ENCODE data around the gene CLEC20A.

The CLEC20A gene

DNA sequence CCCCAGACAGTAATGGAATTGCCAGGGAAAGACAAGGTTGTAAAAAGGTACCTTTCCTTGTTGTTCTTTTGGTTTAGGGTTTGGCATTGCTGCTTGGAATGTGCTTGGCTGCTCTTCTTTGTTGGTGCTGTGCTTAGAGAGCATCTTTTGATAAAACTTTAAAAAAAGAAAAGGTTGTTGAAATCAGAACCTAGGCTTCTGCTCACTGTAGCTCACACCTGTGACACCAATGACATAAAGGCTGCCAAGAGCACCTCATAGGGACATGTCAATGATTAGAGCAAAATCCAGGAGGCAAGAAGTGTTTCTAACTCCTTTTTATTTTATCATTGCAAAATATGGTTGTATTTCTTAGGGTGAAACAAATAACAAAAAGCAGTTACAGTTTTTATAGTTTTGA, 28.9 kb downstream of the CLEC20A start:
- no peak for DNase-seq

DNA sequence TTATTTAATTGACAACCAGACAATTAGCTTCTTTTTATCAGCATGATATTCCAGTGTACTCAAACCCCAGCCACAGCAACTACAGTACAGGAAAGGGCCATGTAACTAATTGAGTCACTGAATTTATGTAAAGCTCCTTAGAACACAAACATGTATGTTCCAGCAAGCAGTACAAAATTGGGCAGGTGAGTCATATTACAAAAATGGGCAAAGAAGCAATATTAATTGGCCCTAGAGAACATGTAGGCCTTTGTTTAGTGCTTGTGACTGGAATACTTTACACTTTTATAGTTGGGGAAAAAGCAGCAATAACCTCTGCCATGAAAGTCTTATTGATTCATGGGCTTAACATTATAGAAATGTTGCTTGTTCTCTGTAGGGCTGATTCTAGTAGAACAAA, 31.8 kb downstream of the CLEC20A start:
- DNase-seq = peak; percentile 80

DNA sequence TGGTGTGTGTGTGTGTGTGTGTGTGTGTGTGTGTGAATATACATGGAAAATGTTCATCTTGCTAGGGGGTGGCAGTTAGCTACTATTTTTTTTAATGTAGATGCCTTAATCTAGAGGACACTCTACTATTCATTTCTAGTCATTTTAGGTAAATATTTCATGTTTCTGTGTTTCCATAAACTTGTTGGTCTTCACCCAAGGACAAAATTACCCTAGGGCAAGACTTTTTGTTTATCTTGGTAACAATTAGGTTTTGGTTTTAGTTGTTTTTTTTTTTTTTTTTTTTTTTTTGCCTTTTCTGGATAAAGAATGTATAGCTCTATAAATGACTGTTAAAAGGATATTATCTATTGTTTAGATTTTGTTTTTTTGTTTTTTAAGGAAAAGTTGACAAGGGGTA, 32.2 kb downstream of the CLEC20A start:
- DNase-seq = no peak

DNA sequence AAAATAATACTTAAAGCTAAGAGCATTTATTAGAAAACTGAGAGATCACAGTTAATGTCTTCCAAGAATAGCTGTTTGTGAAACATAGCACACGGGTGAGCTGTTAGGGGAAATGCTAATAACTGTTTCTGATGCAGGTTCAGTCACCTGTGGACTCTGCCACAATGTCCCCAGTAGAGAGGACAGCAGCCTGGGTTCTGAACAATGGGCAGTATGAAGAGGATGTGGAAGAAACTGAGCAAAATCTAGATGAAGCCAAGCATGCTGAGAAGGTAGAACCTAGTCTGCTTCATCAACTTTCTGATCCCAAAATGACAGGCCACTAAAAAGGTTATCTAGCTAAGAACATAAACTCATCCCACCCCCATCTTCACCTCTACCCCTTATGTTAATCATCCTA, 32.6 kb downstream of the CLEC20A start:
- no peak for DNase-seq

DNA sequence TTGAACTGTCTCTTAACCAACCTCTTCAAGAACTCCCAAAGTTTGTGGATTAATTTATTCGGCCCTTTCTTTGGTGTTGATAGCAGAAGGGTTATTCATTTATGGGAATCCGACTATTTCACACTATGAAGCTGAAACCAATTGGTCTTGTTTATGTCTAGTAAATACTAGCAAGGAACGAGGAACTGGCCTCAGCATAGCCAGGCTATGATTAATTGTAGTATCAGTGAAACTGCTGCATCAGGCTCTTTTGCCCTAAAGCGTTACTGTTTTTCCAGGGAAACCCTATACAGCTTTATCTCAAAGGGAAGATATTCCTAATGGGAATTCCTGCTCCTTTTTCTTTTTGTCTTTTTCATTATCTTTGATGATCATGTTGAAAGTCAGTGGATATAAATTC, 35.1 kb downstream of the CLEC20A start:
- DNase-seq = no peak

DNA sequence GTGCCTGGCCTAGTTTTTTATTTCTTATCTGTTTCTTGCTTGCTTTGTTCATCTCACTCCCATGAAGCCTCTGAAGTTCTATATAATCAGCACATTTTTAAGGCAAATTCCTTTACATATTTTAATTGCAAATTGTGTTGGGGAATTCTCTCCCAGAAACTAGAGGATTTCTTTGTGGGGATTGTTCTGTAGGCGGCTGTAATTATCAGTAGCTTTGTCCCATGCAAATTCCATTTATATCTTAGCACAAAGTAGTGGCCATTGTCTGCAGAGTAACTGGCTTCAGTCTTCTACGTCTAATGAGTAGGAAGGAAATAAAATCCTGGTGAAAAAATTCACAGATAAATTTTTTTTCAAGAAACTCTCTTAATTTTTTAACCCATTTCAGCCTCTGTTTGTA, 35.7 kb downstream of the CLEC20A start:
- no peak for DNase-seq

DNA sequence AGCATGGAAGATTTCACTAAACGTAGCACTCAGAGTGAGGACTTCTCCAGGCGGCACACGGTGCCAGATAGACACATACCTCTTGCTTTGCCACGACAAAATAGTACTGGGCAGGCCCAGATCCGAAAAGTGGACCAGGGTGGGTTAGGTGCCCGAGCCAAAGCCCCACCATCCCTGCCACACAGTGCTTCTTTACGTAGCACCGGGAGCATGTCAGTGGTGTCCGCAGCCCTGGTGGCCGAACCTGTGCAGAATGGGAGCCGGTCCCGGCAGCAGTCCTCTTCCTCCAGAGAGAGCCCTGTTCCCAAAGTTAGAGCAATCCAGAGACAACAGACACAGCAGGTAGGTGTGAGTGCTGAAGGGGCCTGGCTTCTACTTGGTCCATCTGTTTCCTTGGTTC, 38.6 kb downstream of the CLEC20A start:
- DNase-seq = no peak

DNA sequence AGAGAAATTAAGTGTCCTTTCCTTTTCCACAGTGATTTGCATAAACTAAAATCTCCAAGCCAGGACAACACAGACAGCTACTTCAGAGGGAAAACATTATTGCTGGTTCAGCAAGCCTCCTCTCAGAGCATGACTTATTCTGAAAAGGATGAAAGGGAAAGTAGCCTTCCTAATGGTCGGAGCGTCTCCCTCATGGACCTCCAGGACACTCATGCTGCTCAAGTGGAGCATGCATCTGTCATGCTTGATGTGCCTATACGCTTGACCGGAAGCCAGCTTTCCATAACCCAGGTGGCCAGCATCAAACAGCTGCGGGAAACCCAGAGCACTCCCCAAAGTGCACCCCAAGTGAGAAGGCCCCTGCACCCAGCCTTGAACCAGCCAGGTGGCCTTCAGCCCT, 39.1 kb downstream of the CLEC20A start:
- no peak for DNase-seq

DNA sequence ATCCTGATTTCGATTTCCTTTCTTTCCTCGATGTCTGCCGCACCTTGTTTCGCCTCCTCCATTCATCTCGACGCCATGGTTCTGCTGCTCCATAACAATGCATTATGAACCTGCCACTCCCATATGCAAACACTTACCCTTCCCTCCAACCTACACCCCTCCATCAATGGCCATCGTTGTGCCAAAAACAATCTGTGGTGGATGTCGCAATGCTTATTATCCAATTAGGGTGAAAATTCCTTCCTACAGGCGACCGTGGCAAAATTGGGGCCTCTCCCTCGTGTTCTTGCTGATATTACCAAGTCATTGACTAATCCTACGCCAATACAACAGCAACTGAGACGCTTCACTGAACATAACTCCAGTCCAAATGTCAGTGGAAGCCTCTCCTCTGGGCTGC, 40.3 kb downstream of the CLEC20A start:
- no peak for DNase-seq

DNA sequence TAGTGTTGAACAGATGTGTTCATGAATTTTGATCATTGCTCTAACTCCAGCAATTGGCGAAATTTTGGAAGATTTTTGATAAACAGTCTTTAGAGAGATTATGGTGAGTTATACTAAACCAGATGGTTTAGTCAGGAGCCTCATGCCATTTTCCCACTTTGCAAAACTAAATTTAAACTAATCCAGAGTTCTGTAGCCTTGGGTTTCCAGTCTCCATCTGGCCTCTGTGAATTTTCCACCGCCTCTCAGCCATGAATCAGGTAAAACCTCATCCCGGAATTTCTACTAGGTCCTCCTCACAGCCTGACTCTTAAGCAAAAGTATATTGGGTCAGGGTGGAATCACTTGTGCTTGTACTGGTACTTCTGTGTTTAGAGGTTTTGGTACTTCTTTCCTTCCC, 44.8 kb downstream of the CLEC20A start:
- no peak for DNase-seq

DNA sequence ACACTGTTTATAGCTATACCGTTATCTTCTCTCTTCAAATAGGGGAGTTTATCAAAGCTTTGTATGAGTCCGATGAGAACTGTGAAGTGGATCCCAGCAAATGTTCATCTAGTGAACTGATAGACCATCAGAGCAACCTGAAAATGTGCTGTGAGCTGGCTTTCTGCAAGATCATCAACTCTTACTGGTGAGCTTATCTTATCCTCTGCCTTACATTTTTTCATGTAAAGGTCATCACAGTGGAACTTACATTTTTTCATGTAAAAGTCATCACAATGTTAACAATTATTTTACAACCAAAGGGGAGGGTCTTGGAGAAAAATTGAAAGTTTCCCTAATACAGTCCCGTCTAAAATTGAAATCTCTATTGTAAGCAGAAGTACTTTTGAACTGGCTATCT, 45.2 kb downstream of the CLEC20A start:
- DNase-seq = peak; percentile 61

DNA sequence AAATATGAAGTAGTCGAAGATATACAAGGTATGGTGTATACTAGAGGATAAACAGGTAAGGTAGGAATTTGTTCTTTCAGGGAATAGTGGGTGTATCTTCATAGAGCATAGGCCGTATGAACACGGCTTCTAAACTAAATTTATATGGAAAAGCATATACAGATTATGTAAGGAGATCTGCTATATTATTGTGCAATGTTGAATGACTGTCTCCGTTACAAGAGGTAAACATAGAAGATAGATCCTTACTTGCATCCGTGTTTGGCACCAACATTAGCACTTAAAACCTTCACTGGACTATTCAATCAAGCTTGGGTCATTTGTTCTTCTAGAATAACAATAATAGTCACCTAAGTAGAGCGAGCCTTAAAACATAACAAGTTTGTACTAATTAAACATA, 45.9 kb downstream of the CLEC20A start:
- DNase-seq = no peak

DNA sequence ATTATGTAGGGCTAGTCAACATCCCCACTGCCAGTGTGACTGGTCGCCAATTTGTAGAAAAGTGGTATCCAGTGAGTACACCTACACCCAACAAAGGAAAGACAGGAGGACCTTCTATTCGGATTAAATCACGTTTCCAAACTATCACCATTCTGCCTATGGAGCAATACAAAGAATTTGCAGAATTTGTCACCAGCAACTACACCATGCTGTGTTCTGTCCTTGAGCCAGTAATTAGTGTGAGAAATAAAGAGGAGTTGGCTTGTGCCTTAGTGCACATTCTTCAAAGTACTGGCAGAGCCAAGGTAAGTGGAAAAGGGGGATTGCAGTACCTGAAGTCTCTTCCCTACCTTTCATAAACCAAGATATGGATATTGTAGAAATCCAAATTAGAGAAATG, 53.8 kb downstream of the CLEC20A start:
- DNase-seq = no peak

DNA sequence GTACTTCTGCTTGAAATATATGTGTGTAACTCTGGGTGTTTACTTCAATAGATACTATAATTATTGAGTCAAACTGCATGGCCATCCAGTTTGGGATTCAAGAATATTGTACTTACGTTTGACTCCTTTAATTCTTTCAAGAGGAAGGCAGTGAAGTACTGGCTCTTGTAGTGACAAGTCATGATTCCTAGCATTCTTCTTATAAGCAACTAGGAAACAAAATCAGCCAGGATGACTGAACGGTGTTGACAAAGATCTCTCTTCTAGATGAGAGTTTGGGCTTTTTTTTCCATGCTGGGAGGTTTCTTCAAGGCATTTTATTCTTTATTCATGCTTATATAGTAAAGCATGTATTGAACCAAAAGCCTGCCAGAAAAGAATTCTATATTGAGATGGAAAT, 58.3 kb downstream of the CLEC20A start:
- DNase-seq = no peak

DNA sequence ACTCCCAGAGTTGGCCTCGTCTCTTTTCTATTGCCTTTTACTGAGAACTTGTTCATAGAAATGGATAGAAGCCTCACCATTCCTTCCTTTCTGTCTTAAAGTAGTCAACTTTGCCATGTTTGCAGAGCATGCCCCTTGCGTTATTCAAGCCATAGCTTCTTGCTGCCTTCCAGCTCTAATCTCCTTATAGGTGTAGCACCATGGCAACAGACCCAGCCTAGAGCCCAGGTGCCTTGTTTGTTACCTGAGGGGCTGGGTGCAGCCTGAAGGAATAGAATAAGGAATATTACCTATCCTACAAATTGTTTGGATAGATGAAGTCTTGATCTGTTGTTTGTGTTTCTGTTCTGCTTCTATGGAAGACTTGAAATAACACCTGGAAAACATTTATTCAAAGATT, 59.9 kb downstream of the CLEC20A start:
- no peak for DNase-seq

DNA sequence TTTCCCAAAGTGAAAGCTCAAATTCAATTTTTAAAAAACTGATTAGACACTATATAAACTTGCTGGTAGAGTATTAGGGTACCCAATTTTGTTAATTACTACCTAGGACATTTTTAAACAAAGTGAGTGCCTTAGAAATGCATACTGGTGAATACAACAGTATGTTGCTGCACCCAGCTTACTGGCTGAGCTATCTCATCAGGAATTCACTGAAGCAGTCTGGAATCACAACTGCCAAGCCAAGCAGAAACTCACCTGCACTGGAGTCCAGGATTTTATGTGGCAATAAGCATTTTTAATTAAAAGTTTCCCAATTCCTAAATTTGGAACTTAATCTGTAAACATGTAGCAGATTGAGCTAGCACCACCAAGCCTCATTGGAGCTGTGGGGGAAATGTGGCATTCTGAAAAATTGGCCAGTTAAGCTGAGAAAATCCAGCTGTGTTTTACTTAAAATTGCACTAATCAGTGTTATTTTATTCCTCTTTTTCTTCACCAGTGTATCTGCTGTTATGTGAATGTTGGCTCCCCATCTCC, 61.8 kb downstream of the CLEC20A start:
- no peak for DNase-seq

DNA sequence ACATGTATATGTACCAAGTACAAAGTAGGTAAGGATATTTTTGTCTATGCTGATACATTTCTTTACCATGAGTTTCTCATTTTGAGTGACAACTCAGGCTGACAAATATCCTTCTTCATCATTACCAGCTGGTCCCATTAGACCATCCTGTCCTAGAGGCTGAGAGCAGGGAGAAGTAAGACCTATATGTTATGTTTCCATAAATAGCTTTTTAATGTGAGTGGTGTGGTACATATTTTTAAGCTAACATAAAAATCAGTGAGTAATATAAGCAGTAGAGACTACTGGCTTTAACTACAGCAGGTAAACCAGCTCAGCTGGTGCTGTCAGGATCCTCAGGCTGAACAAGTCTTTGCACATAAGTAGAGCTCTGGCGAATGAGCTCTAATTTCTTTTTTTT, 62.4 kb downstream of the CLEC20A start:
- DNase-seq = peak; percentile 9
